GM12864 (cell line): ENCODE results near the gene ARAP3.

Experiments used
- DNase-seq: peaks from one replicate; pipeline ENCODE4 v3.0.0-alpha.2; 2011; ENCODE audit warnings: low read depth
- H3K4me3 ChIP-seq: 2 replicates; pipeline ENCODE4 v1.5.1; 2011; ENCODE audit warnings: mild to moderate bottlenecking, low read depth, low read length, control low read depth
- CTCF ChIP-seq: IDR thresholded peaks from 2 replicates; pipeline ENCODE4 v1.5.1; 2011; ENCODE audit warnings: low read depth, mild to moderate bottlenecking, moderate library complexity, low read length, control low read depth, inconsistent platforms; ENCODE audit errors: missing control alignments

The ARAP3 gene

GRCh38 chr5:141701360-141702119 is 19.5 kb upstream of the ARAP3 start:
- no peak overlapping the region for H3K4me3 ChIP-seq
- DNase-seq: no peak

GRCh38 chr5:141697586-141697985 is 15.6 kb upstream of the ARAP3 start:
- DNase-seq: no peak
- TF ChIP-seq CTCF: no peak
- no peak overlapping the region for H3K4me3 ChIP-seq

More at GRCh38 chr5:141701360-141702119, 19.5 kb upstream of the ARAP3 start:
- no peak for TF ChIP-seq CTCF

DNA sequence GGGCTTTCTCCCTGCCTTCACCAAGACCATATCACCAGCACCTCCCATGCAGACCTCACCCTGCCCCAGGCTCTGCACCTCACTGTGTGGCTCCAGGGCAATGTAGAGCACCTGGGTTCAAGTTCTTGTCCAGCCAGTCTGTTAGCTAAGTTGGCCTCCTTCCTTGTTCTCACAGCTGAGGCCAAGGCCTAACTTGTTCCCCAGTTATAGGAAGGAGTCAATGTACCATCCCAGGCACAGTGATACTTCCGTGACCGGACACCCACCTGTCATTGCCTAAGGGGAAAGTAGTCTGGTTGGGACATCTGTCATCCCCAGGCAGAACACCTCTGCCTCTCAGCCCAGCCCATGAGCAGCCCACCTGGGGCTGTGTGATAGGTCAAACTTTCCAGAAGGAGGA is 14.4 kb upstream of the ARAP3 start:
- no peak for DNase-seq
- no peak for TF ChIP-seq CTCF
- H3K4me3 ChIP-seq: no peak overlapping the region

- no peak for DNase-seq
- no peak for TF ChIP-seq CTCF
- H3K4me3 ChIP-seq: no peak overlapping the region
These were observed 13.7 kb upstream of the ARAP3 start for GRCh38 chr5:141695627-141696215.

DNA sequence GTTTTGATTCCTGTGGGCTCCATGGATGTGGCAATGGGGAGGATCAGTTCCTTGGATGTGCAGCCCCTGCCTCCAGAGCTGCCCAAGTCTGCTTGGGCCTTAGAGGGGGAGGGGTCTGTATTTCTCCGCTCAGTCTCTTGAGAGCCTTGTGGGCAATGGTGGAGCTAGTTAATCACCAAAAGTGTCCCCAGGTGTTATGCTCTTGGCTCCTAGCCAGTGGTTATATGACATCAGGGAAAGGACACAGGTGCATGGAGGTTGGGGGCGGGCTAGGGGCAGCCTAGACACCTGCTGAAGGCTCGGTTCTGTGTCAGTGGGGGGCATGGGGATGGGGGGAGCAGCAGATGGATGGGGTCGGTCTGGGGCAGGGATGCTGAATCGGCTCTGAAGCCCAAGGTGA is 12.4 kb upstream of the ARAP3 start:
- TF ChIP-seq CTCF: no peak
- no peak for DNase-seq

GRCh38 chr5:141692919-141693725 is 11.1 kb upstream of the ARAP3 start:
- DNase-seq: no peak
- no peak for TF ChIP-seq CTCF
- no peak overlapping the region for H3K4me3 ChIP-seq

More for the DNA sequence above, 12.4 kb upstream of the ARAP3 start:
- no peak overlapping the region for H3K4me3 ChIP-seq
